Fibroblast of lung (primary cell): ENCODE measurements around the gene TUBA4A. TPM values are rescaled to one million over a fixed set of nuclear protein-coding genes. Genes with fewer than 3 reads are reported as not detected.
"Not testable (repeated sequence)": the region's sequence is repeated elsewhere in the genome, so short reads cannot be mapped to it uniquely, and the experiment has no call there.

Source experiments
- DNase-seq, 2 donors: peaks; one replicate each; pipeline versions ENCODE4 v3.0.0 to v3.0.0-alpha.2; 2010; ENCODE audit warnings: low read depth in 2 of 2
- H2AFZ ChIP-seq: 2 replicates; pipeline ENCODE4 v1.5.1; 2012; ENCODE audit warnings: low read length, control low read depth, inconsistent platforms
- H3K27ac ChIP-seq: 2 replicates; pipeline ENCODE4 v1.5.1; 2011; ENCODE audit warnings: low read length, control low read depth; ENCODE audit not compliant: insufficient read depth
- H3K27me3 ChIP-seq: 2 replicates; pipeline ENCODE4 v1.5.1; 2011; ENCODE audit warnings: mild to moderate bottlenecking, low read length; ENCODE audit not compliant: control insufficient read depth, insufficient read depth
- H3K36me3 ChIP-seq: 2 replicates; pipeline ENCODE4 v1.5.1; 2011; ENCODE audit warnings: low read length; ENCODE audit not compliant: control insufficient read depth, insufficient read depth
- H3K4me1 ChIP-seq: 2 replicates; pipeline ENCODE4 v1.5.1; 2011; ENCODE audit warnings: low read length; ENCODE audit not compliant: control insufficient read depth, insufficient read depth; ENCODE audit errors: extremely low read depth
- H3K4me2 ChIP-seq: 2 replicates; pipeline ENCODE4 v1.5.1; 2011; ENCODE audit warnings: low read length, control low read depth; ENCODE audit not compliant: insufficient read depth; ENCODE audit errors: extremely low read depth
- H3K4me3 ChIP-seq, 4 experiments: fragments of 200-600 bp in 1 of 4; sonication (generic) in 1 of 4; replicated peaks in 1 of 4; 2 replicates each; pipeline ENCODE4 v1.5.1; 2011 to 2016; ENCODE audit warnings: low read length in 4 of 4, low read depth in 3 of 4, mild to moderate bottlenecking in 3 of 4, control low read depth in 2 of 4, inconsistent platforms in 1 of 4, mixed read lengths in 1 of 4; ENCODE audit not compliant: insufficient read depth in 1 of 4; ENCODE audit errors: control extremely low read depth in 1 of 4
- H3K79me2 ChIP-seq: 2 replicates; pipeline ENCODE4 v1.5.1; 2012; ENCODE audit warnings: mild to moderate bottlenecking, low read length, inconsistent platforms; ENCODE audit not compliant: control insufficient read depth, insufficient read depth
- H3K9ac ChIP-seq: 2 replicates; pipeline ENCODE4 v1.5.1; 2011; ENCODE audit warnings: mild to moderate bottlenecking, low read length, control low read depth; ENCODE audit not compliant: insufficient read depth
- H3K9me3 ChIP-seq: 2 replicates; pipeline ENCODE4 v1.5.1; 2012; ENCODE audit warnings: low read depth, low read length; ENCODE audit not compliant: control insufficient read depth, insufficient read depth
- H4K20me1 ChIP-seq: 2 replicates; pipeline ENCODE4 v1.5.1; 2011; ENCODE audit warnings: low read length; ENCODE audit not compliant: control insufficient read depth, insufficient read depth; ENCODE audit errors: extremely low read depth
- CTCF ChIP-seq, 2 donors: IDR thresholded peaks in 1 of 2; conservative IDR thresholded peaks in 1 of 2; 1 replicate in 1 of 2; 2 replicates in 1 of 2; pipeline ENCODE4 v1.5.1; 2011 to 2012; ENCODE audit warnings: low read length in 2 of 2, control low read depth in 1 of 2, inconsistent platforms in 1 of 2, low read depth in 1 of 2, mild to moderate bottlenecking in 1 of 2
- EZH2 ChIP-seq: IDR thresholded peaks from 2 replicates; pipeline ENCODE4 v1.5.1; 2012; ENCODE audit warnings: low read length, control low read depth, mild to moderate bottlenecking; ENCODE audit errors: missing control alignments
- polyA plus RNA-seq, 2 donors: library from polyadenylated mRNA; depleted of rRNA in 1 of 2; stranded (reverse) in 1 of 2; unstranded in 1 of 2; fragments of >200 nt; gene quantifications; 2 replicates each; pipeline ENCODE4 v1.2.1, GENCODE V29; 2011 to 2012; ENCODE audit warnings: missing spikeins in 1 of 2
- total RNA-seq: library from RNA; depleted of rRNA; stranded (reverse); fragments of >200 nt; gene quantifications from 2 replicates; pipeline ENCODE4 v1.2.1, GENCODE V29; 2014

Gene TUBA4A
- total and polyA plus RNA-seq, 2 donors (not counting 1 experiment from before 2014, with no cell fraction given), result 5.6 to 14.7 TPM

GRCh38 chr2:219205165-219205538 is 48.6 kb downstream of the TUBA4A start:
- Histone ChIP-seq H3K4me3 (no peak overlapping the region), H3K4me1 (peaks cover 16% of the 10 kb centered on the region), H2AFZ (no peak overlapping the region), H3K4me2 (no peak overlapping the region), H4K20me1 (no peaks in the 10 kb centered on the region), H3K9ac (no peak overlapping the region), H3K9me3 (no peaks in the 10 kb centered on the region), H3K27ac (no peak overlapping the region), H3K36me3 (peaks cover 10% of the 10 kb centered on the region), H3K27me3 (peaks cover 2% of the 10 kb centered on the region), H3K79me2 (peaks cover 2% of the 10 kb centered on the region)
- no peak for DNase-seq
- TF ChIP-seq EZH2, result no peak
- TF ChIP-seq CTCF (conservative IDR thresholded peaks at IDR 0.05 in 1 of 2, IDR thresholded peaks at IDR 0.05 in 1 of 2; ENCODE audit: low read depth in 1 of 2, low read length in 2 of 2), result no peak

- Histone ChIP-seq H3K79me2 (peaks cover 2% of the 10 kb centered on the region), H3K4me3 (no peak overlapping the region), H3K4me1 (peaks cover 16% of the 10 kb centered on the region), H3K27ac (no peak overlapping the region), H4K20me1 (no peaks in the 10 kb centered on the region), H3K4me2 (no peak overlapping the region), H2AFZ (no peak overlapping the region), H3K36me3 (peaks cover 10% of the 10 kb centered on the region), H3K9ac (no peak overlapping the region), H3K27me3 (peaks cover 3% of the 10 kb centered on the region), H3K9me3 (no peaks in the 10 kb centered on the region)
- DNase-seq, result no peak
- TF ChIP-seq CTCF (conservative IDR thresholded peaks at IDR 0.05 in 1 of 2, IDR thresholded peaks at IDR 0.05 in 1 of 2; ENCODE audit: low read depth in 1 of 2, low read length in 2 of 2) (no peak), EZH2 (no peak)
Observed at GRCh38 chr2:219204425-219205164, 49.1 kb downstream of the TUBA4A start.

- not testable (repeated sequence) for H3K4me1 ChIP-seq, DNase-seq, H4K20me1 ChIP-seq
Observed at GRCh38 chr2:219201331-219201730, 52.4 kb downstream of the TUBA4A start.

GRCh38 chr2:219200502-219201326 is 53.0 kb downstream of the TUBA4A start:
- not testable (repeated sequence) for H3K9ac ChIP-seq, H3K27ac ChIP-seq, H3K27me3 ChIP-seq, H3K9me3 ChIP-seq, H4K20me1 ChIP-seq, DNase-seq, H3K4me3 ChIP-seq, H3K36me3 ChIP-seq, H3K79me2 ChIP-seq, H3K4me2 ChIP-seq, H3K4me1 ChIP-seq, H2AFZ ChIP-seq

More at GRCh38 chr2:219201331-219201730, 52.4 kb downstream of the TUBA4A start:
- not testable (repeated sequence) for H2AFZ ChIP-seq, H3K4me3 ChIP-seq, H3K4me2 ChIP-seq, H3K9ac ChIP-seq, H3K9me3 ChIP-seq, H3K27me3 ChIP-seq, H3K36me3 ChIP-seq, H3K79me2 ChIP-seq, H3K27ac ChIP-seq
